Measurements from ENCODE around the gene ABHD14A. TPM values are rescaled to one million over a fixed set of nuclear protein-coding genes. Genes with fewer than 3 reads are reported as not detected.

The ABHD14A gene
- total and polyA plus RNA-seq, 2 of the 4 experiments (the other 2 are of a cell fraction): 3.4 to 10.0 TPM

GRCh38 chr3:51968170-51968775 is 6.6 kb upstream of the ABHD14A start:
- peak overlapping the region; percentile 88 for H3K4me2 ChIP-seq (ENCODE audit: low read depth, low read length)
- H3K36me3 ChIP-seq (ENCODE audit: control insufficient read depth, insufficient read depth, low read length): no peaks in the 10 kb centered on the region; the same call in 1 of the 2 replicates
- peaks cover 25% of the 10 kb centered on the region for H3K4me1 ChIP-seq (ENCODE audit: control insufficient read depth, insufficient read depth, low read length)
- H3K18ac ChIP-seq (ENCODE audit: low read depth, low read length): no peak overlapping the region; the same call in 1 of the 2 replicates
- peak overlapping the region; percentile 72 for H3K9ac ChIP-seq (ENCODE audit: low read depth, low read length)
- H2BK15ac ChIP-seq (ENCODE audit: low read depth, low read length): no peak overlapping the region; the same call in 1 of the 3 replicates
- H3K4me3 ChIP-seq (ENCODE audit: insufficient read depth, low read depth, low read length): peak overlapping the region; percentile 67
- H4K20me1 ChIP-seq (ENCODE audit: insufficient read depth, low read length): peaks cover 5% of the 10 kb centered on the region
- peak overlapping the region; percentile 85 for H3K14ac ChIP-seq (replicated peaks; ENCODE audit: low read depth, low read length)
- in situ Hi-C loops (cut with MboI; ENCODE audit: low sequenced_read_pairs): loop anchor here (25.0 kb wide), 1 partner anchor 1631 kb away; the partner anchor contains the start of genes RASSF1, TUSC2 and ZMYND10
- dilution Hi-C loops (cut with HindIII; ENCODE audit: low sequenced_read_pairs, unreplicated experiment): no loop called here
- no CpG with 5 or more reads among the region's 11 CpGs for WGBS, 2 experiments (ENCODE audit: extremely low coverage in 2 of 2, insufficient read length in 1 of 2)
- peak; percentile 24 for ATAC-seq (ENCODE audit: low read depth)
- peaks cover 33 to 61% of the 10 kb centered on the region in 2 experiments for H3K79me1 ChIP-seq (ENCODE audit: low read depth in 1 of 2, low read length in 2 of 2)
- no TSS peak for BruUV-seq (replicated peaks)
- 0 out of 2 replicates have a peak overlapping the region, but pooled peaks have one; percentile 3 for H4K5ac ChIP-seq (ENCODE audit: low read depth, low read length)
- intact Hi-C loops (cut with micrococcal nuclease): no loop called here
- ChIA-PET CTCF (no interaction called here), POLR2A (ENCODE audit: unreplicated experiment) (interaction anchor here (0.6 kb wide), 2 partner anchors 15 to 331 kb away, joined by 8 to 10 read pairs; no protein-coding TSS in a partner anchor)
- H3K4ac ChIP-seq (ENCODE audit: low read depth, low read length): peak overlapping the region; percentile 95
- peak overlapping the region; percentile 88 for H3K27ac ChIP-seq (ENCODE audit: insufficient read depth, low read length)
- peak overlapping the region; percentile 76 for H4K91ac ChIP-seq (ENCODE audit: insufficient read depth, low read depth, low read length)
- peaks cover 19% of the 10 kb centered on the region for H3K9me1 ChIP-seq (ENCODE audit: insufficient read depth, low read length)
- peak overlapping the region; percentile 82; the same call in 1 of the 2 replicates for H3K56ac ChIP-seq (ENCODE audit: extremely low read depth, insufficient read depth, low read length)
- H2BK5ac ChIP-seq (ENCODE audit: low read depth, low read length, poor library complexity, severe bottlenecking): peak overlapping the region; percentile 84
- H3K23ac ChIP-seq (ENCODE audit: low read depth, low read length): peak overlapping the region; percentile 84
- H3K9me3 ChIP-seq (ENCODE audit: control insufficient read depth, insufficient read depth, low read length): no peaks in the 10 kb centered on the region
- TF ChIP-seq ELK1 (IDR thresholded peaks at IDR 0.05; ENCODE audit: borderline replicate concordance, low read depth, low read length) (no peak), CHD1 (IDR thresholded peaks at IDR 0.05; ENCODE audit: low read depth, low read length) (no peak), CTCF (conservative IDR thresholded peaks at IDR 0.05; ENCODE audit: low read depth, low read length) (no peak), RAD21 (IDR thresholded peaks at IDR 0.05; ENCODE audit: low read length) (no peak), POLR2A (IDR thresholded peaks at IDR 0.05; ENCODE audit: low read depth, low read length) (no peak), RCOR1 (IDR thresholded peaks at IDR 0.05; ENCODE audit: insufficient replicate concordance, low read length) (no peak), MAZ (IDR thresholded peaks at IDR 0.05; ENCODE audit: borderline replicate concordance, low read depth, low read length) (no peak), MXI1 (IDR thresholded peaks at IDR 0.05; ENCODE audit: borderline replicate concordance, low read depth, low read length) (no peak), NFE2L2 (IDR thresholded peaks at IDR 0.05; ENCODE audit: low read depth, low read length) (no peak), FOS (IDR thresholded peaks at IDR 0.05; ENCODE audit: low read depth, low read length) (no peak)
- H2AK5ac ChIP-seq (ENCODE audit: low read depth, low read length): peak overlapping the region; percentile 97
- H2AFZ ChIP-seq (replicated peaks; ENCODE audit: low read length, poor library complexity): peak overlapping the region; percentile 95
- peak overlapping the region; percentile 97 for H2AK9ac ChIP-seq (replicated peaks; ENCODE audit: low read depth, low read length, poor library complexity)
- H4K8ac ChIP-seq (ENCODE audit: low read depth in 2 of 2, low read length in 2 of 2): peak overlapping the region; percentile 86 to 87
- peak; percentile 18 for DNase-seq
- H2BK120ac ChIP-seq (ENCODE audit: low read depth, low read length): peak overlapping the region; percentile 55
- H2BK20ac ChIP-seq (ENCODE audit: low read depth, low read length): no peak overlapping the region; the same call in 1 of the 2 replicates
- no peaks in the 10 kb centered on the region for H3K27me3 ChIP-seq (ENCODE audit: control insufficient read depth, insufficient read depth, low read length)
